WERI-Rb-1 (cell line): ENCODE measurements around the gene RBMS3.

Source experiments
- DNase-seq: peaks from one replicate; pipeline ENCODE4 v3.0.0-alpha.2; 2020
- H3K27ac ChIP-seq: fragments of 250-450 bp; sonication (Bioruptor Pico); 2 replicates; pipeline ENCODE4 v1.5.1; 2020; ENCODE audit warnings: mild to moderate bottlenecking, moderate library complexity
- H3K27me3 ChIP-seq: fragments of 250-450 bp; sonication (Bioruptor Pico); 2 replicates; pipeline ENCODE4 v1.5.1; 2021; ENCODE audit warnings: mild to moderate bottlenecking, low read depth, moderate library complexity; ENCODE audit not compliant: insufficient read depth, severe bottlenecking
- H3K36me3 ChIP-seq: fragments of 250-450 bp; sonication (Bioruptor Pico); 2 replicates; pipeline ENCODE4 v1.5.1; 2020; ENCODE audit warnings: mild to moderate bottlenecking, moderate library complexity
- H3K4me3 ChIP-seq: 2 replicates; pipeline ENCODE4 v1.5.1; 2011; ENCODE audit warnings: low read depth, mild to moderate bottlenecking, control low read depth, low read length
- H3K9me3 ChIP-seq: fragments of 250-450 bp; sonication (Bioruptor Pico); 2 replicates; pipeline ENCODE4 v1.5.1; 2021; ENCODE audit warnings: mild to moderate bottlenecking, moderate library complexity; ENCODE audit not compliant: severe bottlenecking
- CTCF ChIP-seq: IDR thresholded peaks from 2 replicates; pipeline ENCODE4 v1.5.1; 2011; ENCODE audit warnings: low read depth, mild to moderate bottlenecking, control low read depth, inconsistent platforms, low read length

The RBMS3 gene

DNA sequence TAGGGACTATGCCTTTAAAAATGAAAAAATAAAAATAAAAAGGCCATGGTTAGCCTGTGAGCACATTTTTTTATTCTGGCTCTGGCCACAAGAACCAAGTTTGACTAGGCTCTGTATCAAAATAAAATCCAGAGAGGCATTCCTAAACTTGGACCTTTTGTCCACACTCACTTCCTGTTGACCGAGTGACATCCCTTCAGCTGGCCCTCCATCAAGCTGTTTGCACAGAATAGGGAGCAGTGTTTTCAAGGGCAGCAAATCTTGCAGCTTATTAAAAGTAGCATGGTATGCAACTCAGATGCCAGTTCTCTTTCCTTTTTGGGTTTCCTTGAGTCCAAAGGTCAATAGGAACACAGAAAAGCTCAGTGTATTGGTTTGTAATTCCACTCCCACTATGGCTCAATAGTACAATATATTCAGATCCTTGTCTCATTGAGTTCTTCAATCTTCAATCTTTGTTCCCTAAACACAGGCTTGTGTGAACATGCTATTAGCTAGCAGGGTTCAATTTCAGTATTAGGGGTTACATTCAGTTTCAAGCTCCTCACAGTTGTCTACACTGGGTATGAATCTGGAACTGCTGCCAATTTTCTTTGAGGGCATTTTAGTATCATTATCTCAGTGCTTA is 244.5 kb downstream of the RBMS3 start:
- no peak overlapping the region for H3K27ac ChIP-seq
- H3K4me3 ChIP-seq, result no peak overlapping the region
- no peaks in the 10 kb centered on the region for H3K9me3 ChIP-seq
- no peaks in the 10 kb centered on the region for H3K36me3 ChIP-seq
- DNase-seq, result no peak
- TF ChIP-seq CTCF, result no peak
- no peaks in the 10 kb centered on the region for H3K27me3 ChIP-seq

DNA sequence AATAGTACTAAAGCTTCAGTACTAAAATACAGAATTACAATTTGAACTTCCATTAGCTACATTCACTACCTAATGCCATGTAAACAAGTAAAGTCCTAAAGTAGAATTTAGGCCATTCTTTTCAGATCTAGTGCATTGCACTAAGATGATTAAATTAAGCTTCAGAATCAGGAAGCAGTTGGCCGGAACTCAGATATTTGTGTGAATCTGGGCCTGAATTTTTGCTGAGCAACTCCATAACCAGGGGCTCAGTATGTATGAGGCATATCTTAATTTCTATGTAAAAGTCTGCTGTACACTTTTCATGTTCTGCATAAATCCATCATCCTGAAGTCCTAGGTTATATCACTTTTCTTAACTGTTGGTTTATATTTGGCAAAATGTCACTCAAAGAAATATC is 246.4 kb downstream of the RBMS3 start:
- Histone ChIP-seq H3K27me3 (no peaks in the 10 kb centered on the region), H3K27ac (no peak overlapping the region), H3K36me3 (no peaks in the 10 kb centered on the region), H3K4me3 (no peak overlapping the region), H3K9me3 (no peaks in the 10 kb centered on the region)
- TF ChIP-seq CTCF, result no peak
- DNase-seq, result no peak

DNA sequence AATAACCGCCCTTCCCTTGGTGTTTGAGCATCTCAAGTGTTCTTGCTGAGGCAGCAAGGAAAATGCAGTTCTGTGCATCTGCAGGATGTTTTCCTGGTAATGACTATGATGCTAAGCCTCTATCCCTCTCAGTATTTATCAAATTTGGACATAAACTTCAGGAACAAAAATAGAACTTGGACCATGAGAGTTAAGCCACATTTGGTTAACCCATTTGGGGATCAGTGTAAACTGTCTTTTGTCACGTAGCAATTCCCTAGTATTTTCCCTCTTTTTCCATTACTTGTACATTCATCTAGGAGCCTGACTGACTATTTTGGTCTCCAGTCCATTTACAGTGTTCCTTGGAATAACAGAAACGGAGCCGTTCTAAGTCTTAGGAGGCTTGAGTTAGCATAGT is 250.8 kb downstream of the RBMS3 start:
- H3K27me3 ChIP-seq, result no peaks in the 10 kb centered on the region
- no peak overlapping the region for H3K4me3 ChIP-seq
- no peak for TF ChIP-seq CTCF
- no peak for DNase-seq
- no peak overlapping the region for H3K27ac ChIP-seq
- no peaks in the 10 kb centered on the region for H3K9me3 ChIP-seq
- H3K36me3 ChIP-seq, result no peaks in the 10 kb centered on the region

DNA sequence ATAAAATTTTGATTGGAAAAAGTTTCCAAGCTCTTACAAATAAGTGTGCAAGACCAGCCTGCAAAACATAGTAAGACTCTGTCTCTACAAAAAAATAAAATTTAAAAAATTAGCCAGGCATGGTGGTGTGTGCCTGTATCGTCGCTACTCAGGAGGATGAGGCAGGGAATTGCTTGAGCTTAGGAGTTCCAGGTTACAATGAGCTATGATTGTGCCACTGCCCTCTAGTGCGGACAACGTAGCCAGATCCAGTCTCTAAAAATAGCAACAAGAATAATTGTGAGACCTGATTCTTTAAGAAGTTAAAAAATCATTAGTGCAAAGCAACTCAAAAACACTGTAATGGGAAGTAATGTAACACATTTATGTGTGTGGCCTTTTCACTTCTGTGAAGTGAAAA is 251.6 kb downstream of the RBMS3 start:
- Histone ChIP-seq H3K36me3 (no peaks in the 10 kb centered on the region), H3K27me3 (no peaks in the 10 kb centered on the region), H3K27ac (no peak overlapping the region), H3K4me3 (no peak overlapping the region), H3K9me3 (no peaks in the 10 kb centered on the region)
- no peak for TF ChIP-seq CTCF
- no peak for DNase-seq

DNA sequence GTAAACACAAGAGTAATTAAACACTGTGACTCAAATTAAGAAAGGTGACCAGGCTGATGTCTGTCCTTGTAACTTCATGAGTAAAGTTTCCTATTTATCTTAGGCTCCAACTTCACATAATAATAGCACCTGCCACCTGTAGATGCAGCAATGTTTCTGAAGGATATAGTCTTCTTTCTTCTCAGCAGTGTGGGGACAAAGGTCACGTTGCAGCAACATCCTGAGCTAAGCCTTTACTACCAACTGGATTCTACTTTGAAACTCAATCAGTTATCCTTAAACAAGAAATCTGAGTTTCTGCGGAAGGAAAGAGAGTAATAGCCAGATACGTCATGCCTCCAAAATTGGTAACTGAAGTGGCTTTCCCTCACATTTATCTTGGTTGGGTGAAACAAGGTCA is 253.1 kb downstream of the RBMS3 start:
- Histone ChIP-seq H3K27me3 (no peaks in the 10 kb centered on the region), H3K36me3 (no peaks in the 10 kb centered on the region), H3K9me3 (no peaks in the 10 kb centered on the region), H3K4me3 (no peak overlapping the region), H3K27ac (no peak overlapping the region)
- no peak for TF ChIP-seq CTCF
- DNase-seq, result no peak
